ENCODE results near the gene HNRNPH2. TPM values are rescaled to one million over a fixed set of nuclear protein-coding genes. Genes with fewer than 3 reads are reported as not detected.
A peak's percentile ranks its signal among the peaks of the same experiment; 100 is the strongest.

The HNRNPH2 gene
- total and polyA plus RNA-seq, 9 of the 15 experiments (the other 6 are each of a cell fraction or from before 2014, with no cell fraction given), result 40.0 to 130 (median 60.3) TPM

DNA sequence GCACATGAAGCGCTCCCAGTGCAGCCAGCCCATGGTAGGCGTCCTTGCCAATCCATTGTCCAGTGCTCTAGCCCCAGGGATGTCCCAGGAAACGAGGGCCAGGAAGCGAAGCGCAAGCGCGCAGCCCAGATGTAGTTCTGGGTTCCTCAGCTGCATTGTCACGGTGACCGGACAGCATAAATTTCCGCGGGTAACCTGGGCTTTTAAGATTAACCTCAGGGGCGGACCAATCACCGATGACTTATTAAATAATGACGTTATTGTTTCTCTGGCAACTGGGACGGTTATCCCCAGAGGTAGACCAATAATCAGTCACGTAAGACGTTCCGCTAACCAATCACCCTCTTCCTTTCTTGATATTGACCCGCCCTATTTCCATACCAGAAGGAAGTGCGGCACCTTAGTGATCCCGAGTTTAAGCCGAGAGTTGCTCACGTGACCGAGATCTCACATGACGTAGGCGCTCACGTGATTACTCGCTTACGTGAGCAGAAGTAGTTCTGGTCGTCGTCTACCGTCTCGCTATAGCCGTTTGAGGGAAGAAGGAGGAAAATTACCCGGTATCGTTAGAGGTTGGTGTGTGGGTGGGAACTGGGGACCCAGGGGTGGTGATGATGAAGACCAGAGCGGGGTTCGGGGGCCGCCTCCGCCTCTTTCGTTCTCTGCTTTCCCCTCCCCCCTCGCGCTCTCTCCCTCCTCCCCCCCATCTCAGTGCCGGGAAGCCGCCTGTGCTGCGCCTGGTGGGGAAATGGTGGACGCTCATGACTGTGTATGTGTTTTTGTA is at the start of gene HNRNPH2, which contains the start of gene GLA (continued):
- TF ChIP-seq, protein P1, sequence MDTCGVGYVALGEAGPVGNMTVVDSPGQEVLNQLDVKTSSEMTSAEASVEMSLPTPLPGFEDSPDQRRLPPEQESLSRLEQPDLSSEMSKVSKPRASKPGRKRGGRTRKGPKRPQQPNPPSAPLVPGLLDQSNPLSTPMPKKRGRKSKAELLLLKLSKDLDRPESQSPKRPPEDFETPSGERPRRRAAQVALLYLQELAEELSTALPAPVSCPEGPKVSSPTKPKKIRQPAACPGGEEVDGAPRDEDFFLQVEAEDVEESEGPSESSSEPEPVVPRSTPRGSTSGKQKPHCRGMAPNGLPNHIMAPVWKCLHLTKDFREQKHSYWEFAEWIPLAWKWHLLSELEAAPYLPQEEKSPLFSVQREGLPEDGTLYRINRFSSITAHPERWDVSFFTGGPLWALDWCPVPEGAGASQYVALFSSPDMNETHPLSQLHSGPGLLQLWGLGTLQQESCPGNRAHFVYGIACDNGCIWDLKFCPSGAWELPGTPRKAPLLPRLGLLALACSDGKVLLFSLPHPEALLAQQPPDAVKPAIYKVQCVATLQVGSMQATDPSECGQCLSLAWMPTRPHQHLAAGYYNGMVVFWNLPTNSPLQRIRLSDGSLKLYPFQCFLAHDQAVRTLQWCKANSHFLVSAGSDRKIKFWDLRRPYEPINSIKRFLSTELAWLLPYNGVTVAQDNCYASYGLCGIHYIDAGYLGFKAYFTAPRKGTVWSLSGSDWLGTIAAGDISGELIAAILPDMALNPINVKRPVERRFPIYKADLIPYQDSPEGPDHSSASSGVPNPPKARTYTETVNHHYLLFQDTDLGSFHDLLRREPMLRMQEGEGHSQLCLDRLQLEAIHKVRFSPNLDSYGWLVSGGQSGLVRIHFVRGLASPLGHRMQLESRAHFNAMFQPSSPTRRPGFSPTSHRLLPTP (IDR thresholded peaks at IDR 0.05; ENCODE audit: borderline replicate concordance, extremely low read depth, insufficient read length), result no peak
- TF ChIP-seq CEBPB (tag; IDR thresholded peaks at IDR 0.05) (no peak), RHOXF2B (CRISPR knock-in tag; conservative IDR thresholded peaks at IDR 0.05) (no peak), PURB (CRISPR knock-in tag; IDR thresholded peaks at IDR 0.05; ENCODE audit: low read depth) (no peak), ZNF197 (CRISPR knock-in tag; IDR thresholded peaks at IDR 0.05; ENCODE audit: low read depth) (no peak), NEUROD1 (IDR thresholded peaks at IDR 0.05; ENCODE audit: borderline replicate concordance, low read depth, low read length, partially characterized antibody) (peak; percentile 49), KLF6 (CRISPR knock-in tag; IDR thresholded peaks at IDR 0.05; ENCODE audit: borderline replicate concordance) (no peak), SAP30 (IDR thresholded peaks at IDR 0.05; ENCODE audit: borderline replicate concordance, insufficient read depth, low read depth, low read length, poor library complexity, severe bottlenecking) (no peak), GTF2F1 (IDR thresholded peaks at IDR 0.05; ENCODE audit: low read depth, low read length) (peak; percentile 83; the same call in 1 of the 2 replicates), IRF2 (CRISPR knock-in tag; IDR thresholded peaks at IDR 0.05) (no peak), ZZZ3 (IDR thresholded peaks at IDR 0.05) (no peak), ERF (CRISPR knock-in tag; IDR thresholded peaks at IDR 0.05) (no peak), POLR2B (IDR thresholded peaks at IDR 0.05; ENCODE audit: low read depth, partially characterized antibody) (peak; percentile 34), ZNF143 (CRISPR knock-in tag; IDR thresholded peaks at IDR 0.05) (no peak), CBFA2T2 (conservative IDR thresholded peaks at IDR 0.05) (peak; percentile 97)
- TF ChIP-seq, protein P2, sequence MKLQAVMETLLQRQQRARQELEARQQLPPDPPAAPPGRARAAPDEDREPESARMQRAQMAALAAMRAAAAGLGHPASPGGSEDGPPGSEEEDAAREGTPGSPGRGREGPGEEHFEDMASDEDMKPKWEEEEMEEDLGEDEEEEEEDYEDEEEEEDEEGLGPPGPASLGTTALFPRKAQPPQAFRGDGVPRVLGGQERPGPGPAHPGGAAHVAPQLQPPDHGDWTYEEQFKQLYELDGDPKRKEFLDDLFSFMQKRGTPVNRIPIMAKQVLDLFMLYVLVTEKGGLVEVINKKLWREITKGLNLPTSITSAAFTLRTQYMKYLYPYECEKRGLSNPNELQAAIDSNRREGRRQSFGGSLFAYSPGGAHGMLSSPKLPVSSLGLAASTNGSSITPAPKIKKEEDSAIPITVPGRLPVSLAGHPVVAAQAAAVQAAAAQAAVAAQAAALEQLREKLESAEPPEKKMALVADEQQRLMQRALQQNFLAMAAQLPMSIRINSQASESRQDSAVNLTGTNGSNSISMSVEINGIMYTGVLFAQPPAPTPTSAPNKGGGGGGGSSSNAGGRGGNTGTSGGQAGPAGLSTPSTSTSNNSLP (IDR thresholded peaks at IDR 0.05; ENCODE audit: borderline replicate concordance, low read depth, low read length), result peak; percentile 94
- TF ChIP-seq, protein P3, sequence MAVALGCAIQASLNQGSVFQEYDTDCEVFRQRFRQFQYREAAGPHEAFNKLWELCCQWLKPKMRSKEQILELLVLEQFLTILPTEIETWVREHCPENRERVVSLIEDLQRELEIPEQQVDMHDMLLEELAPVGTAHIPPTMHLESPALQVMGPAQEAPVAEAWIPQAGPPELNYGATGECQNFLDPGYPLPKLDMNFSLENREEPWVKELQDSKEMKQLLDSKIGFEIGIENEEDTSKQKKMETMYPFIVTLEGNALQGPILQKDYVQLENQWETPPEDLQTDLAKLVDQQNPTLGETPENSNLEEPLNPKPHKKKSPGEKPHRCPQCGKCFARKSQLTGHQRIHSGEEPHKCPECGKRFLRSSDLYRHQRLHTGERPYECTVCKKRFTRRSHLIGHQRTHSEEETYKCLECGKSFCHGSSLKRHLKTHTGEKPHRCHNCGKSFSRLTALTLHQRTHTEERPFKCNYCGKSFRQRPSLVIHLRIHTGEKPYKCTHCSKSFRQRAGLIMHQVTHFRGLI (CRISPR knock-in tag; IDR thresholded peaks at IDR 0.05), result no peak
- TF ChIP-seq, protein P4, sequence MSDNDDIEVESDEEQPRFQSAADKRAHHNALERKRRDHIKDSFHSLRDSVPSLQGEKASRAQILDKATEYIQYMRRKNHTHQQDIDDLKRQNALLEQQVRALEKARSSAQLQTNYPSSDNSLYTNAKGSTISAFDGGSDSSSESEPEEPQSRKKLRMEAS (CRISPR knock-in tag; IDR thresholded peaks at IDR 0.05), result no peak
- TF ChIP-seq, protein P5, sequence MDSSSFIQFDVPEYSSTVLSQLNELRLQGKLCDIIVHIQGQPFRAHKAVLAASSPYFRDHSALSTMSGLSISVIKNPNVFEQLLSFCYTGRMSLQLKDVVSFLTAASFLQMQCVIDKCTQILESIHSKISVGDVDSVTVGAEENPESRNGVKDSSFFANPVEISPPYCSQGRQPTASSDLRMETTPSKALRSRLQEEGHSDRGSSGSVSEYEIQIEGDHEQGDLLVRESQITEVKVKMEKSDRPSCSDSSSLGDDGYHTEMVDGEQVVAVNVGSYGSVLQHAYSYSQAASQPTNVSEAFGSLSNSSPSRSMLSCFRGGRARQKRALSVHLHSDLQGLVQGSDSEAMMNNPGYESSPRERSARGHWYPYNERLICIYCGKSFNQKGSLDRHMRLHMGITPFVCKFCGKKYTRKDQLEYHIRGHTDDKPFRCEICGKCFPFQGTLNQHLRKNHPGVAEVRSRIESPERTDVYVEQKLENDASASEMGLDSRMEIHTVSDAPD (CRISPR knock-in tag; IDR thresholded peaks at IDR 0.05), result no peak

All from K562 (cell line).